NCI-H82 (cell line): ENCODE results near the gene RDM1.

ENCODE experiments used
- DNase-seq: peaks from one replicate; lab custom pipeline; 2025; lab: John Stamatoyannopoulos, UW

The RDM1 gene

GRCh38 chr17:35932586-35932985 is 2.0 kb upstream of the RDM1 start:
- no peak for DNase-seq

- DNase-seq: no peak
Measured at GRCh38 chr17:35931794-35932425, 1.3 kb upstream of the RDM1 start.

- no peak for DNase-seq
Measured at GRCh38 chr17:35927714-35928113, 2.9 kb downstream of the RDM1 start.

GRCh38 chr17:35923609-35924114 is 6.9 kb downstream of the RDM1 start:
- DNase-seq: no peak

- DNase-seq: no peak
Measured at GRCh38 chr17:35920229-35920628, 10.3 kb downstream of the RDM1 start.

- DNase-seq: no peak
Measured at GRCh38 chr17:35918665-35919064, 11.9 kb downstream of the RDM1 start.

- no peak for DNase-seq
Measured at GRCh38 chr17:35917519-35918213, 12.9 kb downstream of the RDM1 start.

- DNase-seq: no peak
Measured at GRCh38 chr17:35915153-35915964, 15.2 kb downstream of the RDM1 start.

- no peak for DNase-seq
Measured at GRCh38 chr17:35914354-35914753, 16.2 kb downstream of the RDM1 start.

- no peak for DNase-seq
Measured at GRCh38 chr17:35913609-35914008, 17.0 kb downstream of the RDM1 start.

- DNase-seq: no peak
Measured at GRCh38 chr17:35912942-35913341, 17.6 kb downstream of the RDM1 start.

GRCh38 chr17:35912339-35912912 is 18.1 kb downstream of the RDM1 start:
- DNase-seq: no peak

GRCh38 chr17:35909408-35909807 is 21.2 kb downstream of the RDM1 start:
- no peak for DNase-seq

GRCh38 chr17:35907691-35908090 is 22.9 kb downstream of the RDM1 start:
- no peak for DNase-seq

- no peak for DNase-seq
Measured at GRCh38 chr17:35906926-35907637, 23.5 kb downstream of the RDM1 start.

- DNase-seq: no peak
Measured at GRCh38 chr17:35906191-35906925, 24.2 kb downstream of the RDM1 start.

- DNase-seq: no peak
Measured at GRCh38 chr17:35903451-35903850, 27.1 kb downstream of the RDM1 start.

- no peak for DNase-seq
Measured at GRCh38 chr17:35901631-35902175, 28.9 kb downstream of the RDM1 start.

- DNase-seq: no peak
Measured at GRCh38 chr17:35900708-35901480, 29.7 kb downstream of the RDM1 start.

- no peak for DNase-seq
Measured at GRCh38 chr17:35900280-35900679, 30.3 kb downstream of the RDM1 start.
